SU-DHL-6 (cell line): ENCODE data around the gene SLC22A14.

ENCODE experiments used
- H2AFZ ChIP-seq: fragments of 200-600 bp; sonication (generic); 2 replicates; pipeline ENCODE4 v1.6.1; 2014; ENCODE audit warnings: low read depth, mild to moderate bottlenecking, moderate library complexity, mixed read lengths, antibody characterized with exemption, low read length; ENCODE audit not compliant: severe bottlenecking
- H3F3A ChIP-seq: fragments of 200-600 bp; shearing (Covaris generic); 2 replicates; pipeline ENCODE4 v1.6.0; 2016; ENCODE audit warnings: antibody characterized with exemption, mild to moderate bottlenecking; ENCODE audit not compliant: insufficient read depth
- H3K27ac ChIP-seq: fragments of 200-600 bp; sonication (generic); 2 replicates; pipeline ENCODE4 v1.5.1; 2016; ENCODE audit warnings: low read depth, mild to moderate bottlenecking, low read length, moderate library complexity, mixed read lengths
- H3K27me3 ChIP-seq: fragments of 200-600 bp; sonication (generic), shearing (Covaris generic); 2 replicates; pipeline ENCODE4 v1.6.0; 2014; ENCODE audit warnings: mild to moderate bottlenecking, low read length
- H3K36me3 ChIP-seq: fragments of 200-600 bp; sonication (generic); 2 replicates; pipeline ENCODE4 v1.6.1; 2014; ENCODE audit warnings: mild to moderate bottlenecking, low read length, mixed read lengths
- H3K4me2 ChIP-seq: fragments of 300-600, 200-600 bp; shearing (Covaris generic), sonication (generic); 2 replicates; pipeline ENCODE4 v1.6.0; 2014; ENCODE audit warnings: low read length, low read depth, mild to moderate bottlenecking; ENCODE audit not compliant: poor library complexity, severe bottlenecking
- H3K4me3 ChIP-seq: fragments of 200-600 bp; sonication (generic); 2 replicates; pipeline ENCODE4 v1.5.1; 2014; ENCODE audit warnings: antibody characterized with exemption, low read length, mild to moderate bottlenecking, mixed read lengths; ENCODE audit not compliant: insufficient read depth, poor library complexity, severe bottlenecking
- H3K79me2 ChIP-seq: fragments of 200-600 bp; sonication (generic); 2 replicates; pipeline ENCODE4 v1.6.1; 2014; ENCODE audit warnings: mild to moderate bottlenecking, low read length, moderate library complexity; ENCODE audit not compliant: insufficient read depth
- H3K9ac ChIP-seq: fragments of 200-600 bp; sonication (generic); 2 replicates; pipeline ENCODE4 v1.7.0; 2014; ENCODE audit warnings: mild to moderate bottlenecking, low read length
- H3K9me2 ChIP-seq: fragments of 200-600 bp; sonication (generic); replicated peaks from 2 replicates; pipeline ENCODE4 v1.6.1; 2014; ENCODE audit warnings: low read length; ENCODE audit not compliant: insufficient read depth
- H3K9me3 ChIP-seq: fragments of 200-600 bp; sonication (generic); 2 replicates; pipeline ENCODE4 v1.6.1; 2014; ENCODE audit warnings: low read length, mixed read lengths; ENCODE audit not compliant: insufficient read depth
- H4K20me1 ChIP-seq: fragments of 200-600 bp; sonication (generic); 2 replicates; pipeline ENCODE4 v1.6.1; 2014; ENCODE audit warnings: low read depth, mild to moderate bottlenecking, antibody characterized with exemption, low read length, moderate library complexity, mixed read lengths
- CTCF ChIP-seq: fragments of 200-600 bp; sonication (generic); IDR thresholded peaks from one replicate; pipeline ENCODE4 v1.5.1; 2017; ENCODE audit warnings: antibody characterized with exemption, mild to moderate bottlenecking, low read length, moderate library complexity; ENCODE audit not compliant: insufficient read depth, poor library complexity, severe bottlenecking
- EZH2phosphoT487 ChIP-seq: fragments of 200-600 bp; sonication (generic), shearing (Covaris generic); conservative IDR thresholded peaks from 2 replicates; pipeline ENCODE4 v1.6.1; 2018; ENCODE audit warnings: mild to moderate bottlenecking, antibody characterized with exemption, low read length, moderate library complexity, mixed read lengths

Gene SLC22A14

GRCh38 chr3:38264353-38264771 lies 17.7 kb upstream of the SLC22A14 start:
- no peak overlapping the region for H3K4me2 ChIP-seq
- H3K36me3 ChIP-seq, result no peaks in the 10 kb centered on the region
- H3K27ac ChIP-seq, result no peak overlapping the region
- H3K4me3 ChIP-seq, result no peak overlapping the region
- H3K9ac ChIP-seq, result no peak overlapping the region
- 0 out of 2 replicates have a peak, but pooled peaks cover 4% of the 10 kb centered on the region for H3F3A ChIP-seq
- H3K79me2 ChIP-seq, result no peaks in the 10 kb centered on the region
- no peaks in the 10 kb centered on the region for H4K20me1 ChIP-seq
- no peak overlapping the region for H2AFZ ChIP-seq
- H3K9me2 ChIP-seq, result no peaks in the 10 kb centered on the region
- TF ChIP-seq CTCF (no peak), EZH2phosphoT487 (no peak)
- H3K9me3 ChIP-seq, result no peaks in the 10 kb centered on the region
- H3K27me3 ChIP-seq, result no peaks in the 10 kb centered on the region

- H3K9me2 ChIP-seq, result no peaks in the 10 kb centered on the region
- 0 out of 2 replicates have a peak, but pooled peaks cover 4% of the 10 kb centered on the region for H3F3A ChIP-seq
- H3K9me3 ChIP-seq, result no peaks in the 10 kb centered on the region
- no peak overlapping the region for H3K27ac ChIP-seq
- TF ChIP-seq CTCF (no peak), EZH2phosphoT487 (no peak)
- no peaks in the 10 kb centered on the region for H3K27me3 ChIP-seq
- H3K4me2 ChIP-seq, result no peak overlapping the region
- no peak overlapping the region for H3K4me3 ChIP-seq
- no peak overlapping the region for H3K9ac ChIP-seq
- no peaks in the 10 kb centered on the region for H3K79me2 ChIP-seq
- H2AFZ ChIP-seq, result no peak overlapping the region
- no peaks in the 10 kb centered on the region for H3K36me3 ChIP-seq
- H4K20me1 ChIP-seq, result no peaks in the 10 kb centered on the region
Measured at GRCh38 chr3:38264779-38265178, 17.3 kb upstream of the SLC22A14 start.

- Histone ChIP-seq H3K9ac (no peak within 1 kb of the TSS), H3F3A (0 out of 2 replicates have a peak, but pooled peaks cover 4% of the 10 kb centered on the region), H3K4me3 (no peak within 1 kb of the TSS), H2AFZ (no peak within 1 kb of the TSS), H3K9me2 (no peaks in the 10 kb centered on the region), H3K36me3 (no peaks in the 10 kb centered on the region), H3K27ac (no peak within 1 kb of the TSS), H3K79me2 (no peaks in the 10 kb centered on the region), H4K20me1 (no peaks in the 10 kb centered on the region), H3K4me2 (no peak within 1 kb of the TSS), H3K9me3 (no peaks in the 10 kb centered on the region), H3K27me3 (no peaks in the 10 kb centered on the region)
- TF ChIP-seq EZH2phosphoT487 (no peak), CTCF (no peak)
Measured at GRCh38 chr3:38265604-38266307, 16.3 kb upstream of the SLC22A14 start, which contains the start of gene SLC22A13. Gene SLC22A13, plus strand, starts transcription at chr3:38265812. Its CDS starts 49 bp downstream, at chr3:38265861.
